HG02588 (cell line): ENCODE data around the gene ANKRD13C.
"Not testable (repeated sequence)": the region's sequence is repeated elsewhere in the genome, so short reads cannot be mapped to it uniquely, and the experiment has no call there.

ENCODE experiments used
- ATAC-seq: cut with Tn5 transposase; IDR thresholded peaks from one replicate; pipeline ENCODE4 v1.9.1; 2021; ENCODE audit warnings: mild to moderate bottlenecking, moderate library complexity; ENCODE audit not compliant: unreplicated experiment

ANKRD13C gene, protein sequence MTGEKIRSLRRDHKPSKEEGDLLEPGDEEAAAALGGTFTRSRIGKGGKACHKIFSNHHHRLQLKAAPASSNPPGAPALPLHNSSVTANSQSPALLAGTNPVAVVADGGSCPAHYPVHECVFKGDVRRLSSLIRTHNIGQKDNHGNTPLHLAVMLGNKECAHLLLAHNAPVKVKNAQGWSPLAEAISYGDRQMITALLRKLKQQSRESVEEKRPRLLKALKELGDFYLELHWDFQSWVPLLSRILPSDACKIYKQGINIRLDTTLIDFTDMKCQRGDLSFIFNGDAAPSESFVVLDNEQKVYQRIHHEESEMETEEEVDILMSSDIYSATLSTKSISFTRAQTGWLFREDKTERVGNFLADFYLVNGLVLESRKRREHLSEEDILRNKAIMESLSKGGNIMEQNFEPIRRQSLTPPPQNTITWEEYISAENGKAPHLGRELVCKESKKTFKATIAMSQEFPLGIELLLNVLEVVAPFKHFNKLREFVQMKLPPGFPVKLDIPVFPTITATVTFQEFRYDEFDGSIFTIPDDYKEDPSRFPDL

DNA sequence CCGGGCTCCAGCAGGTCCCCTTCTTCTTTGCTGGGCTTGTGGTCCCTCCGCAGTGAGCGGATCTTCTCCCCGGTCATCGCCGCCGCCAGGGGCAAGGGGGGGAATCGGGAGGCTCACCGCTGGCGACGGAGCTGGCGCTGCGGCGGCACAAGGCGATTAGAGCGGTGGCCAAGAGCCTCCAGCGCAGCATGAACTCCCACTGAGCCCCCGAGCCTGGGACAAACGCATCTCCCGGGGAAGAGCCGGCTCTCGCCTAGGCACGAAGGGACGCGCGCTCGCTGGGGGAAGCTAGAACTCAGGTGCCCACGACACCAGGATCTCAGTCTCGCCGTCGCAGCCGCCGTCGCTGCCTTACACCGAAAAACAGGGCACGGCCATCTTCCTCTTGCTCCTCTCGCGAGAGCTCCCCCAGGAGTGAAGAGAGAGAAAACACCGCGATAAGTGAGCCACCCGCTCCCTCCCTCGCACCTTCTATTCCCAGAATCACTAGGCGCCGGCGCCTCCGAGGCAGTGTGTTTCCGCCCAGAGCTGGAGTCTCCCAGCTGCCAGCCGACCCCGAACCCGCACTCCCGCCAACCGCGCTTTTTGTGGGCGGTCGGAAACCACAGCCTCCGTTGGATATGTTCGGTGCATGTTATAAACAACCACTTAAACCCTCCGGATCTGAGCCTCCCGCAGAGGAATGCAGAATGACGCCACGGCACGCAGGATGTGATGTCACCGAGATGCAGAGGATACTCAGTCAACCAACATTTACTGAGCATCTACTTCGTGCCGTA, at the start of gene ANKRD13C:
Gene ANKRD13C, minus strand, starts transcription at position 391 of the 779 bp plus-strand sequence. Its CDS starts 314 bp downstream, at position 77.
- ATAC-seq: peak; percentile 91

GRCh38 chr1:70403759-70404158, 49.2 kb upstream of the ANKRD13C start:
- ATAC-seq: no peak

DNA sequence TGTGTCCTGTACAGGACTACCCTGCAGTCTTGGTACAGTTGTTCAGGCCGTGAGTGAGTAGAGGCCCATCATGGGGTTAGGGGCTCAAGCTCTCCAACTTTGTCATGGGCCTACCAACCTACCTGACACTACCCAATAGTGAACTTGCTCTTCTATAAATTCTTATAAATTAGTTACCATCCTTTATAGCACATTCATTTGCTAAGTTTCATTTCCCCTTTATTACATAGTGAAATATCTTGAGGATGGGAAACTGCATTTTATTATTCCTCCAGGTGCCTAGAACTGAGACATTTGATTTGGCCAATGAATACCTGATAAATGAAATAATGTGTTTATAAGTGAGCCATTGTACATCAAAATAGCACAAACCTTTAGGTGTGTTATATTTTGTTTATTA, 47.5 kb upstream of the ANKRD13C start:
- ATAC-seq: no peak

DNA sequence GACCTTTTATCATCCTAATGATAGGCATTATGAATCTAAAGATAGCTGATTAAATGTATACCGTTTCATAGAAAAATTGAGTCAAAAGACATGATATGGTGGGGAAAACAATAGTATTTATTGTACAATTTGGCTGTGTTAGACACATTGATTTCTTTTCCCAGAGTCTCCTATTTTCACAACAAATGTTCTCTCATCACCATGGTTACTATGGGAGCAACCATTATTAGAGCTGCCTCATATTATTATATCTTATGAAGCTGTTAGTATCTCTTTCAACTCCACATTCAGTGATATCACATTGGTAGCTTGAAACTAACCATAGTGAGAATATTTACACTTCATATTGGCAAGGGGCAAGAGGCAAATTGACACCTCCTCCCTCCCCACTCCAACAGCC, 45.8 kb upstream of the ANKRD13C start:
- ATAC-seq: no peak

- ATAC-seq: no peak
Observed at GRCh38 chr1:70397013-70397412, 42.5 kb upstream of the ANKRD13C start.

GRCh38 chr1:70396607-70397006, 42.1 kb upstream of the ANKRD13C start:
- no peak for ATAC-seq

GRCh38 chr1:70392626-70393025, 38.1 kb upstream of the ANKRD13C start:
- ATAC-seq: no peak

DNA sequence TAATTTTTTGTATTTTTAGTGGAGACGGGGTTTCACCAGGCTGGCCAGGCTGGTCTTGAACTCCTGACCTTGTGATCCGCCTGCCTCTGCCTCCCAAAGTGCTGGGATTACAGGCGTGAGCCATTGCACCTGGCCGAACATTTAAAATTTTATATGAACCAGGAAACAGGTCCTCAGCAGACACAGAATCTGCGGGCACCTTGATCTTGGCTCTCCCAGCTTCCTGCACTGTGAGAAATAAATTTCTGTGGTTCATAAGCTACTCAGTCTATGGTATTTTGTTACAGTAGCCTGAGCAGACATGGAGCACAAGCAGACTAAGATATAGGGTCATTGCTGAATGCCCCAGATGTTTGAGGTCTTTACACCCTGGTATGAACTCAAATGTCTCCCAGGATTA, 33.0 kb upstream of the ANKRD13C start:
- no peak for ATAC-seq

GRCh38 chr1:70386121-70386520, 31.6 kb upstream of the ANKRD13C start:
- no peak for ATAC-seq

GRCh38 chr1:70385477-70385876, 31.0 kb upstream of the ANKRD13C start:
- no peak for ATAC-seq

- no peak for ATAC-seq
Observed at GRCh38 chr1:70384542-70384941, 30.0 kb upstream of the ANKRD13C start.

- no peak for ATAC-seq
Observed at GRCh38 chr1:70383483-70383882, 29.0 kb upstream of the ANKRD13C start.

DNA sequence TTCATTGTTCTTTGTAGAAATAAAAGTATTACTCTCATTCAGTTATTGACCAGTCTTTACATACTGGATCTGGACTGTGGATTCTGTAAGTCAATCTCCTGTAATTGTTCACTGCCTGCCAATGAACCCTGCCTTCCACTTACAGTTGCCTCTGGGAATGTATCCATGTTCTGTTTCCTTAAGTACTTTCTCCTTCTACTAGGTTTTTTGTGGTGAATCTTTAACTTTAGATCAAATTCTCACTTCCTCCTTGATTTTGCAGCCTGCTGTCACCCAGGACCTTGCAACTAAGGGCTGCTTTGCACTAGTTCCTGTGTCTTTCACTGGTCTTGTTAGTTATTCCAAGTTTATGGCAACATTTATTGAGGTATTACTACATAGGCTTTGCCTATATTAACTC, 28.2 kb upstream of the ANKRD13C start:
- ATAC-seq: peak; percentile 80

GRCh38 chr1:70376196-70376595, 21.7 kb upstream of the ANKRD13C start:
- no peak for ATAC-seq

DNA sequence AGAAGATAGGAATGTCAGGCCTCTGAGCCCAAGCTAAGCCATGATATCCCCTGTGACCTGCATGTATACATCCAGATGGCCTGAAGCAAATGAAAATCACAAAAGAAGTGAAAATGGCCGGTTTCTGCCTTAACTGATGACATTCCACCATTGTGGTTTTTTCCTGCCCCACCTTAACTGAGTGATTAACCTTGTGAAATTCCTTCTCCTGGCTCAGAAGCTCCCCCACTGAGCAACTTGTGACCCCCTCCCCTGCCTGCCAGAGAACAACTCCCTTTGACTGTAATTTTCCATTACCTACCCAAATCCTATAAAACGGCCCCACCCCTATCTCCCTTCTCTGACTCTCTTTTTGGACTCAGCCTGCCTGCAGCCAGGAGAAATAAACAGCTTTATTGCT, 19.1 kb upstream of the ANKRD13C start:
- not testable (repeated sequence) for ATAC-seq

- no peak for ATAC-seq
Observed at GRCh38 chr1:70372426-70372825, 17.9 kb upstream of the ANKRD13C start.

GRCh38 chr1:70371586-70371985, 17.1 kb upstream of the ANKRD13C start:
- not testable (repeated sequence) for ATAC-seq

GRCh38 chr1:70367397-70367796, 12.9 kb upstream of the ANKRD13C start:
- not testable (repeated sequence) for ATAC-seq

DNA sequence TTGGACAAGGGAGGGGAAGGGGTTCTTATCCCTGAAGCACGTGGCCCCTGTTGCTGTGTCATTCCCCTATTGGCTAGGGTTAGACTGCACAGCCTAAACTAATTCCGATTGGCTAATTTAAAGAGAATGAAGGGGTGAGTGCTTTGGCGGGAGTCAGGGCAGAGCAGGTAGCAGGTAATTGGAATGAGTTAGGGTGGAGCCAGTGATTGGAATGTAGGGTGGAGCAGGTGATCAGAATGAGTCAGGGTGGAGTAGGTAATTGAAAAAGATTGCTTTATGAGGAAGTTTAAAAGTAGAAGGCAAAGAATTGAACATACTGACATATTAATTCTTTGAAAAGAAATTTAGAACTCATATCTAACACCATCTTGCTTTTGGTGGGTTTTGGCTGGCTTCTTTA, 12.5 kb upstream of the ANKRD13C start:
- not testable (repeated sequence) for ATAC-seq

GRCh38 chr1:70366425-70366952, 12.0 kb upstream of the ANKRD13C start:
- not testable (repeated sequence) for ATAC-seq

GRCh38 chr1:70364439-70364838, 9.9 kb upstream of the ANKRD13C start:
- ATAC-seq: no peak
